ENCODE results near the gene CD69. TPM values are rescaled to one million over a fixed set of nuclear protein-coding genes. Genes with fewer than 3 reads are reported as not detected.

The CD69 gene
- total and polyA plus RNA-seq, 2 donors (not counting 3 experiments of a cell fraction or from before 2014, with no cell fraction given) = 0.49 to 4.4 TPM

GRCh38 chr12:9782547-9783382 lies 22.1 kb upstream of the CD69 start:
- no peaks in the 10 kb centered on the region for H3K27me3 ChIP-seq (ENCODE audit: control insufficient read depth in 2 of 2, insufficient read depth in 2 of 2, low read length in 2 of 2)
- no peak overlapping the region for H2AFZ ChIP-seq (ENCODE audit: low read depth, low read length)
- H3K4me3 ChIP-seq (replicated peaks in 1 of 3; ENCODE audit: insufficient read depth in 1 of 3, low read depth in 1 of 3, low read length in 3 of 3) = no peak overlapping the region
- intact Hi-C loops (cut with micrococcal nuclease) = no loop called here
- no peak overlapping the region for H3K4me2 ChIP-seq (ENCODE audit: insufficient read depth, low read length)
- H3K9me3 ChIP-seq (replicated peaks; ENCODE audit: control insufficient read depth, insufficient read depth, low read length) = no peaks in the 10 kb centered on the region
- DNase-seq (ENCODE audit: low read depth, low spot score) (no peak), FAIRE-seq (no peak)
- TF ChIP-seq FOS (IDR thresholded peaks at IDR 0.05; ENCODE audit: borderline replicate concordance, insufficient read depth, low read length) = no peak
- no peak for TF ChIP-seq MYC (IDR thresholded peaks at IDR 0.05; ENCODE audit: low read depth, low read length)
- TF ChIP-seq POLR2AphosphoS5 (IDR thresholded peaks at IDR 0.05; ENCODE audit: insufficient read depth, low read depth, low read length) = no peak
- no peak for TF ChIP-seq GATA2 (IDR thresholded peaks at IDR 0.05; ENCODE audit: insufficient read depth, insufficient read length, low read depth, low read length)
- no peak for TF ChIP-seq CTCF (IDR thresholded peaks at IDR 0.05; ENCODE audit: extremely low read depth in 1 of 2, insufficient read depth in 1 of 2, low read depth in 1 of 2, low read length in 2 of 2)
- no peaks in the 10 kb centered on the region for H3K79me2 ChIP-seq (ENCODE audit: control insufficient read depth, insufficient read depth, low read length)
- dilution Hi-C loops (cut with MboI; ENCODE audit: extremely low pct_ligation_motif_present, low sequenced_read_pairs) = no loop called here
- no TSS peak for BruUV-seq (replicated peaks)
- H4K20me1 ChIP-seq (replicated peaks; ENCODE audit: control insufficient read depth, extremely low read depth, insufficient read depth, low read length) = no peaks in the 10 kb centered on the region
- H3K9ac ChIP-seq (replicated peaks; ENCODE audit: extremely low read depth, insufficient read depth, low read length) = no peak overlapping the region
- CTCF ChIA-PET = no interaction called here
- no peaks in the 10 kb centered on the region for H3K36me3 ChIP-seq (ENCODE audit: control insufficient read depth in 2 of 2, extremely low read depth in 1 of 2, insufficient read depth in 2 of 2, low read length in 2 of 2)
- no peak overlapping the region for H3K27ac ChIP-seq (ENCODE audit: insufficient read depth, low read depth, low read length)
- no peaks in the 10 kb centered on the region for H3K4me1 ChIP-seq (ENCODE audit: control insufficient read depth, extremely low read depth, insufficient read depth, low read length)
- POLR2A ChIA-PET = no interaction called here
- no peaks in the 10 kb centered on the region for H3K9me1 ChIP-seq (replicated peaks; ENCODE audit: control insufficient read depth, extremely low read depth, insufficient read depth, low read length)

Measured in endothelial cell of umbilical vein (primary cell).